ENCODE measurements around the gene BMAL2. TPM values are rescaled to one million over a fixed set of nuclear protein-coding genes. Genes with fewer than 3 reads are reported as not detected.

Gene BMAL2
- total RNA-seq, 1 experiment from 2014 or later = 21.5 TPM

DNA sequence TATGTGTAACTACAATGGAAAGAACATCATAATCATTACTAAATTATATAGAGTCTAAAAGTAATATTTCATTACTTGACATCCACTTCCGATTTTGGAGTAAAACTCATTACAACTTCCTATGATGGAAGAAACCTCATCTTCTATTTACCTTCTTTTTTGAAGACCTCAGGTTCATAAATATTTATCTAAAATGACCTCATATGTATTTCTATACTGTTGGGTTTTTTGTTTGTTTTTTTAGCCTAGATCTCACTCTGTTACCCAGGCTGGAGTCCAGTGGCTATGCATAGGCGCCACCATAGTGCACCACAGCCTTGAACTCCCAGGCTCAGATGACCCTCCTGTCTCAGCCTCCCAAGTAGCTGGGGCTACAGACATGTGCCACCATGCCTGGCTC, 39.9 kb upstream of the BMAL2 start:
- Histone ChIP-seq H4K20me1 (ENCODE audit: insufficient read depth) (no peaks in the 10 kb centered on the region), H3K27me3 (ENCODE audit: insufficient read depth, low read length) (no peaks in the 10 kb centered on the region), H3K9me2 (ENCODE audit: insufficient read depth) (no peaks in the 10 kb centered on the region), H3K4me2 (ENCODE audit: low read length) (no peak overlapping the region), H3K9ac (ENCODE audit: low read length) (no peak overlapping the region), H3K36me3 (ENCODE audit: control insufficient read depth in 1 of 2, insufficient read depth in 2 of 2, low read length in 2 of 2) (no peaks in the 10 kb centered on the region), H3K4me3 (replicated peaks in 1 of 2; ENCODE audit: low read depth in 1 of 2, low read length in 2 of 2) (no peak overlapping the region), H3K27ac (ENCODE audit: low read depth, low read length) (no peak overlapping the region), H3K4me1 (ENCODE audit: control insufficient read depth in 1 of 2, insufficient read depth in 2 of 2, low read length in 2 of 2) (no peaks in the 10 kb centered on the region), H2AFZ (ENCODE audit: low read depth, low read length, poor library complexity, severe bottlenecking) (no peak overlapping the region), H3K79me2 (ENCODE audit: insufficient read depth, low read length) (no peaks in the 10 kb centered on the region), H3K9me3 (ENCODE audit: control insufficient read depth in 1 of 2, insufficient read depth in 1 of 2, low read depth in 1 of 2, low read length in 2 of 2) (no peaks in the 10 kb centered on the region)
- intact Hi-C loops (cut with micrococcal nuclease) = no loop called here
- no TSS peak for BruUV-seq (replicated peaks)
- no peak for ATAC-seq
- ChIA-PET RAD21 (ENCODE audit: low non-redundant PET in 1 of 2, low total read pairs in 2 of 2, uncharacterized antibody in 2 of 2, unreplicated experiment in 2 of 2) (no interaction called here), CTCF (no interaction called here), POLR2A (no interaction called here)
- TF ChIP-seq CBX3 (IDR thresholded peaks at IDR 0.05; ENCODE audit: low read depth) (no peak), SRF (IDR thresholded peaks at IDR 0.05; ENCODE audit: low read depth) (no peak), JUND (IDR thresholded peaks at IDR 0.05) (no peak), ELF1 (IDR thresholded peaks at IDR 0.05; ENCODE audit: borderline replicate concordance, low read depth) (no peak)
- DNase-seq (ENCODE audit: low read depth, low spot score) = no peak

DNA sequence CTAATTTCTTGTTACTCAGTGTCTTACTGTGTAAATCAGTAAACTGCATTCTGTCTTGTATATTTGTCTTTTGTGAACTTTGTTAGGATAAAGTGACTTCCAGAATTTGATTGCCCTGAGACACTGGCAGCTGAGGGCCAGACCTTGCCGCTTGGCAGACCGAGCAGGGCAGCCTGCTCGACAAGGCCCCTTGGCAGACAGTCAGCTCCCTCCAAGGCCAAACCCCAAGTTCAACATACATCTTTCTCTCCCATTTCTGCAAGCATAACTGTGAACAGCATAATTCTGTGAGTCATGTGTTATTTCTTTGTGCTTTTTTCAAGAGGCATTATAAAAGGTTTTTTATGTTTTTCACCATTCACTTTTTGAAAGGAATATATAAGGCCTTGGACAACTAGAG, 39.2 kb upstream of the BMAL2 start:
- H3K9me3 ChIP-seq (ENCODE audit: control insufficient read depth in 1 of 2, insufficient read depth in 1 of 2, low read depth in 1 of 2, low read length in 2 of 2) = no peaks in the 10 kb centered on the region
- no peaks in the 10 kb centered on the region for H4K20me1 ChIP-seq (ENCODE audit: insufficient read depth)
- ChIA-PET CTCF (no interaction called here), RAD21 (ENCODE audit: low non-redundant PET in 1 of 2, low total read pairs in 2 of 2, uncharacterized antibody in 2 of 2, unreplicated experiment in 2 of 2) (no interaction called here), POLR2A (no interaction called here)
- DNase-seq (ENCODE audit: low read depth, low spot score) (no peak), ATAC-seq (no peak)
- BruUV-seq (replicated peaks) = no TSS peak
- H3K79me2 ChIP-seq (ENCODE audit: insufficient read depth, low read length) = no peaks in the 10 kb centered on the region
- no peak overlapping the region for H2AFZ ChIP-seq (ENCODE audit: low read depth, low read length, poor library complexity, severe bottlenecking)
- H3K36me3 ChIP-seq (ENCODE audit: control insufficient read depth in 1 of 2, insufficient read depth in 2 of 2, low read length in 2 of 2) = no peaks in the 10 kb centered on the region
- H3K9me2 ChIP-seq (ENCODE audit: insufficient read depth) = no peaks in the 10 kb centered on the region
- no peaks in the 10 kb centered on the region for H3K27me3 ChIP-seq (ENCODE audit: insufficient read depth, low read length)
- no peak overlapping the region for H3K9ac ChIP-seq (ENCODE audit: low read length)
- intact Hi-C loops (cut with micrococcal nuclease) = no loop called here
- TF ChIP-seq FOSL1 (IDR thresholded peaks at IDR 0.05; ENCODE audit: low read depth) (no peak), TCF7L2 (IDR thresholded peaks at IDR 0.05; ENCODE audit: borderline replicate concordance, extremely low read depth, insufficient read depth, insufficient read length) (no peak), ZNF274 (IDR thresholded peaks at IDR 0.05; ENCODE audit: low read depth, low read length) (no peak), POLR2AphosphoS5 (IDR thresholded peaks at IDR 0.05; ENCODE audit: low read depth, low read length) (no peak), JUND (IDR thresholded peaks at IDR 0.05) (no peak), SRF (IDR thresholded peaks at IDR 0.05; ENCODE audit: low read depth) (no peak), POLR2A (IDR thresholded peaks at IDR 0.05; ENCODE audit: borderline replicate concordance, extremely low read depth, insufficient read depth, insufficient read length) (no peak)
- TF ChIP-seq, protein P1, sequence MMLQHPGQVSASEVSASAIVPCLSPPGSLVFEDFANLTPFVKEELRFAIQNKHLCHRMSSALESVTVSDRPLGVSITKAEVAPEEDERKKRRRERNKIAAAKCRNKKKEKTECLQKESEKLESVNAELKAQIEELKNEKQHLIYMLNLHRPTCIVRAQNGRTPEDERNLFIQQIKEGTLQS (IDR thresholded peaks at IDR 0.05) = no peak
- no peaks in the 10 kb centered on the region for H3K4me1 ChIP-seq (ENCODE audit: control insufficient read depth in 1 of 2, insufficient read depth in 2 of 2, low read length in 2 of 2)
- no peak overlapping the region for H3K4me2 ChIP-seq (ENCODE audit: low read length)
- no peak overlapping the region for H3K27ac ChIP-seq (ENCODE audit: low read depth, low read length)
- H3K4me3 ChIP-seq (replicated peaks in 1 of 2; ENCODE audit: low read depth in 1 of 2, low read length in 2 of 2) = no peak overlapping the region

Measured in HCT116 (cell line).